ENCODE data around the gene WDR37. TPM values are rescaled to one million over a fixed set of nuclear protein-coding genes. Genes with fewer than 3 reads are reported as not detected.

Gene WDR37
- polyA plus RNA-seq, 3 donors: 7.1 to 33.6 (median 8.6) TPM

DNA sequence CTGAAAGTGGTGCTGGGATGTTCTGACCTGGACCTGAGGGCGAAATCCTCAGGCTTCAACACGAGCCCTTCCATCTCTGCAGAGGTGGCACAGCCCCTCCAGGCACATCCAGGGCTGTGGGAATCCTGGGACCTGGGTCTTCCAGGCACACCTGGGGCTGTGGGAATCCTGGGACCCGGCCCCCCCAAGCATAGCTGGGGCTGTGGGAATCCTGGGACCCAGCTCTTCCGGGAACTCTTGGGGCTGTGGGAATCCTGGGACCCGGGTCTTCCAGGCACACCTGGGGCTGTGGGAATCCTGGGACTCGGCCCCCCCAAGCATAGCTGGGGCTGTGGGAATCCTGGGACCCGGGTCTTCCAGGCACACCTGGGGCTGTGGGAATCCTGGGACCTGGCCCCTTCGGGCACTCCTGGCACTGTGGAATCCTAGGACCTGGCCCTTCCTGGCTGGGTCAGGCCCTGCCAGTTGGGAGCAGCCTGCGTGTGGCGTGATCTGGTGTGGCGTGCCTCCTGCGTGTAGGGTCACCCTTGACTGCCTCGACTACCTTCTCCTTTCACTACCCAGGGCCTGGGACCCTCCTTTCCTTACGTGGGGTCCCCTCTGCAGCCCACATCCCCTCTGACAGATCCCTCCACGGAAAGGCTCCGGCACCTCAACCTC lies 124.0 kb downstream of the WDR37 start:
- 86% methylated on average over 14 of the region's 16 CpGs for WGBS (ENCODE audit: insufficient coverage)
- intact Hi-C loops (cut with micrococcal nuclease): no loop called here
- Histone ChIP-seq H3K9me3 (replicated peaks in 1 of 2; ENCODE audit: control insufficient read depth in 1 of 2, insufficient read depth in 1 of 2, low read length in 2 of 2) (no peaks in the 10 kb centered on the region), H3K4me2 (replicated peaks; ENCODE audit: extremely low read depth, low read length, poor library complexity, severe bottlenecking) (no peak overlapping the region), H3K36me3 (replicated peaks in 1 of 2; ENCODE audit: control insufficient read depth in 1 of 2, insufficient read depth in 2 of 2, low read length in 2 of 2) (no peaks in the 10 kb centered on the region), H4K20me1 (ENCODE audit: insufficient read depth, low read length) (no peaks in the 10 kb centered on the region), H3K4me3 (replicated peaks in 1 of 3; ENCODE audit: low read depth in 2 of 3, low read length in 3 of 3) (no peak overlapping the region), H2AFZ (ENCODE audit: insufficient read depth, low read depth, low read length, poor library complexity, severe bottlenecking) (no peak overlapping the region), H3K79me2 (ENCODE audit: insufficient read depth, low read length) (no peaks in the 10 kb centered on the region), H3K27ac (ENCODE audit: low read depth in 1 of 2, low read length in 2 of 2) (no peak overlapping the region), H3K4me1 (ENCODE audit: control insufficient read depth in 1 of 2, insufficient read depth in 2 of 2, low read length in 2 of 2) (no peaks in the 10 kb centered on the region), H3K9ac (ENCODE audit: insufficient read depth, low read length, poor library complexity, severe bottlenecking) (no peak overlapping the region), H3K27me3 (ENCODE audit: control insufficient read depth in 2 of 2, insufficient read depth in 2 of 2, low read length in 2 of 2) (no peaks in the 10 kb centered on the region)
- DNase-seq: no peak
- TF ChIP-seq, protein P1, sequence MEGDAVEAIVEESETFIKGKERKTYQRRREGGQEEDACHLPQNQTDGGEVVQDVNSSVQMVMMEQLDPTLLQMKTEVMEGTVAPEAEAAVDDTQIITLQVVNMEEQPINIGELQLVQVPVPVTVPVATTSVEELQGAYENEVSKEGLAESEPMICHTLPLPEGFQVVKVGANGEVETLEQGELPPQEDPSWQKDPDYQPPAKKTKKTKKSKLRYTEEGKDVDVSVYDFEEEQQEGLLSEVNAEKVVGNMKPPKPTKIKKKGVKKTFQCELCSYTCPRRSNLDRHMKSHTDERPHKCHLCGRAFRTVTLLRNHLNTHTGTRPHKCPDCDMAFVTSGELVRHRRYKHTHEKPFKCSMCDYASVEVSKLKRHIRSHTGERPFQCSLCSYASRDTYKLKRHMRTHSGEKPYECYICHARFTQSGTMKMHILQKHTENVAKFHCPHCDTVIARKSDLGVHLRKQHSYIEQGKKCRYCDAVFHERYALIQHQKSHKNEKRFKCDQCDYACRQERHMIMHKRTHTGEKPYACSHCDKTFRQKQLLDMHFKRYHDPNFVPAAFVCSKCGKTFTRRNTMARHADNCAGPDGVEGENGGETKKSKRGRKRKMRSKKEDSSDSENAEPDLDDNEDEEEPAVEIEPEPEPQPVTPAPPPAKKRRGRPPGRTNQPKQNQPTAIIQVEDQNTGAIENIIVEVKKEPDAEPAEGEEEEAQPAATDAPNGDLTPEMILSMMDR (IDR thresholded peaks at IDR 0.05): no peak
- Mint-ChIP-seq H3K4me3 (no peak overlapping the region), H3K4me1 (no peaks in the 10 kb centered on the region), H3K27me3 (ENCODE audit: low read depth in 3 of 3) (peaks cover 2 to 5% (median 4%) of the 10 kb centered on the region in 3 donors), H3K36me3 (no peaks in the 10 kb centered on the region), H3K9me3 (no peaks in the 10 kb centered on the region), H3K27ac (peak overlapping the region in 1 of 7 donors; percentile 2)

DNA sequence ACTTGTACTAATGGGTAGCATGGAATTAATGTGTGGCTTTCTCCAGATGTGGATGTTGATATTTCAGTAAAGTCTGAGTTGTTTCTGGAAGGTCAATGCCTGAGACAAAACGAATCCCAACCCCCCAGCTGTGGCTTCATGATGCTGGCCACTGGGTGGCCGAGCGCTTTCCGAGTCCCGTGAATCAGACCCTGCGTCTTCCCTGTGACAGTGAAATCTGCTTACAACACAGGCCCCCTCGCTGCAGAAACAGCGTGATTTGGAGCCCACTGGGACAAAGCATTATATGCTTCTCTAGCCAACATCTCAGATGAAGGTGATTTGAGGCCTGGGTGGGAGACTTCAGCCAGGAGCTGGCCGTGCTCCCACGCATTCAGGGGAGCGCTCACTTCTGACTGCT lies 124.7 kb downstream of the WDR37 start:
- no peak for DNase-seq
- intact Hi-C loops (cut with micrococcal nuclease): no loop called here
- Mint-ChIP-seq H3K4me1 (no peaks in the 10 kb centered on the region), H3K9me3 (no peaks in the 10 kb centered on the region), H3K4me3 (no peak overlapping the region), H3K27ac (peak overlapping the region in 2 of 7 donors; percentile 2 to 35), H3K36me3 (no peaks in the 10 kb centered on the region), H3K27me3 (ENCODE audit: low read depth in 3 of 3) (peaks cover 2 to 4% (median 2%) of the 10 kb centered on the region in 3 donors)
- H3K4me2 ChIP-seq (replicated peaks; ENCODE audit: extremely low read depth, low read length, poor library complexity, severe bottlenecking): no peak overlapping the region
- H3K4me1 ChIP-seq (ENCODE audit: control insufficient read depth in 1 of 2, insufficient read depth in 2 of 2, low read length in 2 of 2): no peaks in the 10 kb centered on the region
- WGBS (ENCODE audit: insufficient coverage): 87% methylated on average over 8 of the region's 11 CpGs
- H3K4me3 ChIP-seq (replicated peaks in 1 of 3; ENCODE audit: low read depth in 2 of 3, low read length in 3 of 3): no peak overlapping the region
- H4K20me1 ChIP-seq (ENCODE audit: insufficient read depth, low read length): no peaks in the 10 kb centered on the region
- TF ChIP-seq, protein P1 (IDR thresholded peaks at IDR 0.05): no peak
- no peaks in the 10 kb centered on the region for H3K27me3 ChIP-seq (ENCODE audit: control insufficient read depth in 2 of 2, insufficient read depth in 2 of 2, low read length in 2 of 2)
- no peaks in the 10 kb centered on the region for H3K9me3 ChIP-seq (replicated peaks in 1 of 2; ENCODE audit: control insufficient read depth in 1 of 2, insufficient read depth in 1 of 2, low read length in 2 of 2)
- no peak overlapping the region for H2AFZ ChIP-seq (ENCODE audit: insufficient read depth, low read depth, low read length, poor library complexity, severe bottlenecking)
- no peaks in the 10 kb centered on the region for H3K79me2 ChIP-seq (ENCODE audit: insufficient read depth, low read length)
- no peak overlapping the region for H3K9ac ChIP-seq (ENCODE audit: insufficient read depth, low read length, poor library complexity, severe bottlenecking)
- H3K36me3 ChIP-seq (replicated peaks in 1 of 2; ENCODE audit: control insufficient read depth in 1 of 2, insufficient read depth in 2 of 2, low read length in 2 of 2): no peaks in the 10 kb centered on the region
- no peak overlapping the region for H3K27ac ChIP-seq (ENCODE audit: low read depth in 1 of 2, low read length in 2 of 2)

Other genes starting within 250 kb of the WDR37 start
- 10 to 100 TPM; 17.2 to 52.3 (median 33.0) TPM for gene LARP4B, start 124.7 kb upstream of the WDR37 start, polyA plus RNA-seq
- gene GTPBP4, start 68.0 kb upstream of the WDR37 start, polyA plus RNA-seq: 10 to 100 TPM in 2 of 3 donors, 1 to 10 TPM in 1; 9.9 to 16.1 (median 12.2) TPM
- not detected for gene IDI2, start 30.5 kb upstream of the WDR37 start, polyA plus RNA-seq
- gene IDI1, start 7.3 kb upstream of the WDR37 start, polyA plus RNA-seq: 100 to 1,000 TPM in 1 of 3 donors, 10 to 100 TPM in 2; 35.0 to 139 (median 46.9) TPM